HG03196 (cell line): ENCODE measurements around the gene ATP7A.
"Not testable (repeated sequence)": the region's sequence is repeated elsewhere in the genome, so short reads cannot be mapped to it uniquely, and the experiment has no call there.

ENCODE experiments used
- ATAC-seq: cut with Tn5 transposase; IDR thresholded peaks from one replicate; pipeline ENCODE4 v1.9.1; 2021; ENCODE audit not compliant: unreplicated experiment

ATP7A gene

GRCh38 chrX:78029663-78030062 is 119.2 kb downstream of the ATP7A start:
- ATAC-seq, result no peak

- no peak for ATAC-seq
These were observed 124.6 kb downstream of the ATP7A start for GRCh38 chrX:78035061-78035460.

- no peak for ATAC-seq
These were observed 127.4 kb downstream of the ATP7A start for GRCh38 chrX:78037881-78038280.

- ATAC-seq, result no peak
These were observed 132.1 kb downstream of the ATP7A start for GRCh38 chrX:78042601-78043000.

- no peak for ATAC-seq
These were observed 135.9 kb downstream of the ATP7A start for GRCh38 chrX:78046362-78046761.

GRCh38 chrX:78048052-78048451 is 137.6 kb downstream of the ATP7A start:
- ATAC-seq, result no peak

GRCh38 chrX:78063687-78064086 is 153.2 kb downstream of the ATP7A start:
- no peak for ATAC-seq

- ATAC-seq, result no peak
These were observed 153.7 kb downstream of the ATP7A start for GRCh38 chrX:78064152-78064551.

GRCh38 chrX:78064698-78065601 is 154.5 kb downstream of the ATP7A start:
- peak; percentile 74 for ATAC-seq

GRCh38 chrX:78066110-78066509 is 155.6 kb downstream of the ATP7A start:
- no peak for ATAC-seq

- ATAC-seq, result no peak
These were observed 160.8 kb downstream of the ATP7A start for GRCh38 chrX:78071331-78071730.

- ATAC-seq, result not testable (repeated sequence)
These were observed 162.9 kb downstream of the ATP7A start for GRCh38 chrX:78073147-78074077.

- ATAC-seq, result no peak
These were observed 163.6 kb downstream of the ATP7A start for GRCh38 chrX:78074088-78074487.

GRCh38 chrX:78075787-78076389 is 165.4 kb downstream of the ATP7A start:
- ATAC-seq, result no peak

- not testable (repeated sequence) for ATAC-seq
These were observed 170.9 kb downstream of the ATP7A start for GRCh38 chrX:78081413-78081812.

GRCh38 chrX:78092296-78092695 is 181.8 kb downstream of the ATP7A start:
- peak; percentile 80 for ATAC-seq

GRCh38 chrX:78098108-78098507 is 187.6 kb downstream of the ATP7A start:
- no peak for ATAC-seq
